Measurements from ENCODE around the gene NR0B2.
A peak's percentile ranks its signal among the peaks of the same experiment; 100 is the strongest.

The NR0B2 gene, protein sequence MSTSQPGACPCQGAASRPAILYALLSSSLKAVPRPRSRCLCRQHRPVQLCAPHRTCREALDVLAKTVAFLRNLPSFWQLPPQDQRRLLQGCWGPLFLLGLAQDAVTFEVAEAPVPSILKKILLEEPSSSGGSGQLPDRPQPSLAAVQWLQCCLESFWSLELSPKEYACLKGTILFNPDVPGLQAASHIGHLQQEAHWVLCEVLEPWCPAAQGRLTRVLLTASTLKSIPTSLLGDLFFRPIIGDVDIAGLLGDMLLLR

DNA sequence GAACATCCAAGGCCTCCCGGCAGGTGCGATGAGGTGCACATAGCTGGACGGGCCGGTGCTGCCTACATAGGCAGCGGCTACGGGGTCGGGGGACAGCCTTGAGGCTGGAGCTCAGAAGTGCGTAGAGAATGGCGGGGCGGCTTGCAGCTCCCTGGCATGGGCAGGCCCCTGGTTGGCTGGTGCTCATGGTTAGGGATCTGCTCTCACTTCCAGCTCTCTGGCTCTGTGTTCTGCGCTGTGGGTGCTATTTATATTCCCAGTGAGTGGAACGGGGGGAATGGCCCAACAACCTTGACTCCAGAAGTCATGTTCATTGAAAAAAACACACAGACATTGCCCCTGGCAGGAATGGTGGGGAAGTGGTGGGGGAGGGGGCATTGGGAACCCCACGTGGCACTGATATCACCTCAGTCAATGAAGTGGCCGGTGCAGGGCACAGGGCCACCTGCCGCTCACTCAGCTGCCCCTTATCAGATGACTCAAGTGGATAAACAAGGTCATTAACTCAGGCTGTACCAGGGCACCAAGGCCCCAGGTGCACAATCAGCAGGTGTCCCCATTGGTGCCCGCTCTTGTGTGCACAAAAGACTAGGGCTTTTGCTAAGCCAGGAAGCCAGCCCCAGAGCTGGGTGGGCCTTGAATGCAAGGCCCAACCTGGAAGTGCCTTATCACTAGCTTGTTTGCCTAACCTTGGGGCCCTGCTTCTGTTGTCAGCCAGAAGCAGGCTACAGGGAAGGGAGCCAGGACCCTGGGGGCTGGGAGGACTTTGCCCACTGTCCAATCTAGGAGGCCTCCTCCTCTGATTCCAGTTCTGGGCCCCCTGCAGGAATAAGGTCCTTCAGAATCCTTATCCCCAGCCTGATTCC is at the start of gene NR0B2:
Gene NR0B2, minus strand, starts transcription at position 222 of the 866 bp plus-strand sequence. Its CDS starts 35 bp downstream, at position 187.
- no peak for DNase-seq (ENCODE audit: low read depth in 2 of 2)
- no peak within 1 kb of the TSS for H3K4me3 ChIP-seq (replicated peaks in 1 of 2; ENCODE audit: low read depth in 2 of 2, low read length in 2 of 2)
- TF ChIP-seq, protein P1, sequence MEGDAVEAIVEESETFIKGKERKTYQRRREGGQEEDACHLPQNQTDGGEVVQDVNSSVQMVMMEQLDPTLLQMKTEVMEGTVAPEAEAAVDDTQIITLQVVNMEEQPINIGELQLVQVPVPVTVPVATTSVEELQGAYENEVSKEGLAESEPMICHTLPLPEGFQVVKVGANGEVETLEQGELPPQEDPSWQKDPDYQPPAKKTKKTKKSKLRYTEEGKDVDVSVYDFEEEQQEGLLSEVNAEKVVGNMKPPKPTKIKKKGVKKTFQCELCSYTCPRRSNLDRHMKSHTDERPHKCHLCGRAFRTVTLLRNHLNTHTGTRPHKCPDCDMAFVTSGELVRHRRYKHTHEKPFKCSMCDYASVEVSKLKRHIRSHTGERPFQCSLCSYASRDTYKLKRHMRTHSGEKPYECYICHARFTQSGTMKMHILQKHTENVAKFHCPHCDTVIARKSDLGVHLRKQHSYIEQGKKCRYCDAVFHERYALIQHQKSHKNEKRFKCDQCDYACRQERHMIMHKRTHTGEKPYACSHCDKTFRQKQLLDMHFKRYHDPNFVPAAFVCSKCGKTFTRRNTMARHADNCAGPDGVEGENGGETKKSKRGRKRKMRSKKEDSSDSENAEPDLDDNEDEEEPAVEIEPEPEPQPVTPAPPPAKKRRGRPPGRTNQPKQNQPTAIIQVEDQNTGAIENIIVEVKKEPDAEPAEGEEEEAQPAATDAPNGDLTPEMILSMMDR (IDR thresholded peaks at IDR 0.05; ENCODE audit: low read depth, low read length), result no peak

DNA sequence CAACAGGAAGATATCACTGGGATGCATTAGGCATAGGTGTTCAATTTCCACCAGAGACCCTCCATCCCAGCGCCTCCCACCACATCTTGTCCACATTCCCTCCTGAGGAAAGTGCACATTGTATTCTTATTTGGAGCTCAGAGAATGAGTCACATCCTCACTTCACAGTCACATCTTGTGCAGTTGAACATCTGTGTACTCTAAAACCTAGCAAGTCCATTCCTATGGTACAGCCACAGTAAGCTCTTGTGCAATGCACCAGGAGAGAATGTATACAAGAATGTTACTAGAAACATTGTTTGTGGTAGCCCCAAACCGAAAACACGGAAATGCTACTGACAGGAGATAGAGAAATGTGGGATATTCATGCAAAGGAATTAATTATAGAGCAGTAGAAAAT is 48.1 kb upstream of the NR0B2 start:
- TF ChIP-seq, protein P1 (IDR thresholded peaks at IDR 0.05; ENCODE audit: low read depth, low read length), result no peak
- no peak overlapping the region for H3K4me3 ChIP-seq (replicated peaks in 1 of 2; ENCODE audit: low read depth in 2 of 2, low read length in 2 of 2)
- DNase-seq (ENCODE audit: low read depth in 2 of 2), result peak; percentile 89 to 97

DNA sequence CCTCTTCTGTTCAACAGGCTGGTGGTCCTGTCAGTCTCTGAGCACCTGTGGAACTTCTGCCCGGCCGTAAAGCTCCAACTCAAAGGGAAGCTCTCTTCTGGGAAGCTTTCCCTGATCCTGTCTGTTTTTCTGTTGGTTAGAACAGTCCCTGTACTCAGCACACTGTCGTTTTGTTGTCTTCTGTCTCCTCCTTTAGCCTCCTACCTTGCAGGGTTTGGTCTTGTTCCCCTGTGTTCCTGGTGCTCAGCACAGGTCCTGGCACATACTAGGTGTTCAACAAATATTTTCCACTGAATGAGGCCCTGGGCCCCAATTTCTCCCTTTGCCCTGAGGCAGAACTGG is 46.8 kb upstream of the NR0B2 start:
- no peak overlapping the region for H3K4me3 ChIP-seq (replicated peaks in 1 of 2; ENCODE audit: low read depth in 2 of 2, low read length in 2 of 2)
- TF ChIP-seq, protein P1 (IDR thresholded peaks at IDR 0.05; ENCODE audit: low read depth, low read length), result no peak
- DNase-seq (ENCODE audit: low read depth in 2 of 2), result no peak

DNA sequence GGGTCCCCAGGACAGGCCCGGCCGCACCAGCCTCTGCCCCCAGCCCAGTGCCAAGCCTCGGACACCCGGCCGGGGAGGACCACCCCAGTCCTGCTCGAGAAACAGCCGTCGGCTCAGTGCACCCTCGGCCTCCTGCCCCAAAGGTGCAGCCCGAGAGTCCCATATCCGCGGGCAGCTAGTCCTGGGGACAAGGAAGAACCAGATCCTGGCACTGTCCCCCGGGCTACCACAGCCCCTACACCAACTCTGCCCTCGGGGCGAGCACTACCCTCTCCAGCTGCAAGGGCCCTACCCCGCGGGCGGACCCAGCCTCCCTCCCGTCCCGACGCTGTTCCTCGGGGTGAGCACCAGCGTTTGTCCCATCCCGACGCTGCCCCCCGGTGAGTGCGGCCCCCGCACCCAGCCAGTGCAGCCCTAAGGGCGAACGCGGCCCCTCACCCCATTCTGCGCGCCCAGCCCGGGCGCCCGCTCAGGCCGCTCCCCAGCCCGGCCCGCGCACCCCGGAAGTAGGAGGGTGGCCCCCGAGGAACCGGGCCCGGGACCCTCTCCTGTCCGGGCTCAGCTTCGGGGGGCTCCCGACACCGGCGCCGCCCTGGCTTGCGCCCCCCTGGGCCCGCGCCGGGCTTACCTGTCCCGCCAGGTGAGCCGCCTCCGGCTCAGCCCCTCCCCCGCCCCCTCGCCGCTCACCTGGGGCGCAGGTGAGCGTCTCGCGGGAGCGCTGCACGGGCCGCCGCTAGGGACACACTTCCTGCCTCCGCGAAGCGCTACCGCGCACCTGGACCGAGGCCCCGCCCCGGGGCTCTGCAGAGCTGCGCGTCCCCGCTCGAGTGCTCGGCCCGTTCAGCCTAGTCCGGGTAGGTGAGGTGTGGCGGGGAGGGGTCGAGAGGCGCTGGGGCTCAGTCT is 46.2 kb upstream of the NR0B2 start, which contains the start of gene KDF1:
Gene KDF1, minus strand, starts transcription at position 747 of the 903 bp plus-strand sequence. CDS start 8,088 bp downstream, outside the sequence.
- no peak for DNase-seq (ENCODE audit: low read depth in 2 of 2)
- TF ChIP-seq, protein P1 (IDR thresholded peaks at IDR 0.05; ENCODE audit: low read depth, low read length), result no peak
- H3K4me3 ChIP-seq (replicated peaks in 1 of 2; ENCODE audit: low read depth in 2 of 2, low read length in 2 of 2), result peak within 1 kb of the TSS; percentile 26 to 28

DNA sequence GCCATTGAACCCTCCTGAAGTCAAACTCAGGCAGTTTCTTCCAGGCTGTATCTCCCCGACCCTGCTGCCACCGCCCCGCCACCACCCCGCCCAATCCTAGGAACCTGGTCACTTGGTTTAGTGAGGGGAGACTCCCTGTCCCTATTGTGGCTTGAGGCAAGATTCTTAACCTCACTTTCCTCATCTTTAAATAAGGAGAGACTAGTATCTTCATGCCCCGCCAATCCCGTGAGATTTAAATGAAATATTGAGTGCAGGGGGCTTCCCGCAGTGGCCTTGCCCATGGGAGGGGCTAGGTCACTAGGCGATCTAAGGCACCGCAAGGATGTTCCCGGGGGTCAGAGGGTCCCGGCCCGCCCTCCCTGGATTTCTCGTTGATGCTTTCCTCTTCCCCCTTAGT is 45.5 kb upstream of the NR0B2 start:
- no peak for DNase-seq (ENCODE audit: low read depth in 2 of 2)
- TF ChIP-seq, protein P1 (IDR thresholded peaks at IDR 0.05; ENCODE audit: low read depth, low read length), result no peak
- H3K4me3 ChIP-seq (replicated peaks in 1 of 2; ENCODE audit: low read depth in 2 of 2, low read length in 2 of 2), result no peak overlapping the region

DNA sequence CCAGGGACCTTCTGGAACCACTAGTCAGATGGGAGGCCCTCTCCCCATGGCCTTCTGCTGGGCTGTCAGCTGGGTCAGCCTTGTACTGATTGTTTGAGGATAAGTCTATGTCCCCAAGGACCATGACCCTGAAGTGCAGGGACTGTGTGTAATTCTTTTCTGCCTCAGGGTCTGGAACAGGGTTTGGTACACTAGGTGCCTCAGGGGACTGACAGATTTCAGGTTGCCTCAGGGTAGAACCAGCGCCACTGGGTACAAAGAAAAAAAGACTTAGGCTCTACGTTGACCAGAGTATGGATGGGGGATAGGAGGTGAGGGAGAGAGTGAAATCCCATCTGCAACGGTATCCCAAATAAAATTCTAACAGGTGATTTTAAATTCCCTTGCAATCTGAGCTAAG is 43.5 kb upstream of the NR0B2 start:
- no peak for DNase-seq (ENCODE audit: low read depth in 2 of 2)
- H3K4me3 ChIP-seq (replicated peaks in 1 of 2; ENCODE audit: low read depth in 2 of 2, low read length in 2 of 2), result no peak overlapping the region
- TF ChIP-seq, protein P1 (IDR thresholded peaks at IDR 0.05; ENCODE audit: low read depth, low read length), result no peak
